HG02798 (cell line): ENCODE results near the gene REG1B.
"Not testable (repeated sequence)": the region's sequence is repeated elsewhere in the genome, so short reads cannot be mapped to it uniquely, and the experiment has no call there.

Experiments
- ATAC-seq: cut with Tn5 transposase; IDR thresholded peaks from one replicate; pipeline ENCODE4 v1.9.1; 2021; ENCODE audit warnings: mild to moderate bottlenecking; ENCODE audit not compliant: unreplicated experiment, poor library complexity

REG1B gene

DNA sequence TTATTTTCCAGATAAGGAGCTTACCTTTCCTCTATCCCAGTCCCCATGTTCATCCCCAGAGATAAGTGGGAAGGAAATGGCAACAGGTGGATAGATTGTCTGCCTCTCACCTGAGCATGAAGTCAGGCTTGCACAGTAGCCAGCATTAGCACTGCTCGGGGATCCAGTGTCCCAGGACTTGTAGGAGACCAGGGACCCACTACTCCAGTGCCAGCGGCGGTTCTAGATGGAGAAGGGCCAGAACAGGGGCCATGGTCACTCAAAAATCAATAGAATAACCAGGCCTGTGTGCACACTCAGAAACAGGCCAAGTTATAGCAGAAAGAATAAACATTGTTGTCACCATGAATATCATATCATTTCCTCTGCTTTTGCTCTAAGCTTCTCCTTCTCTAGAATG, 2.4 kb downstream of the REG1B start:
- no peak for ATAC-seq

DNA sequence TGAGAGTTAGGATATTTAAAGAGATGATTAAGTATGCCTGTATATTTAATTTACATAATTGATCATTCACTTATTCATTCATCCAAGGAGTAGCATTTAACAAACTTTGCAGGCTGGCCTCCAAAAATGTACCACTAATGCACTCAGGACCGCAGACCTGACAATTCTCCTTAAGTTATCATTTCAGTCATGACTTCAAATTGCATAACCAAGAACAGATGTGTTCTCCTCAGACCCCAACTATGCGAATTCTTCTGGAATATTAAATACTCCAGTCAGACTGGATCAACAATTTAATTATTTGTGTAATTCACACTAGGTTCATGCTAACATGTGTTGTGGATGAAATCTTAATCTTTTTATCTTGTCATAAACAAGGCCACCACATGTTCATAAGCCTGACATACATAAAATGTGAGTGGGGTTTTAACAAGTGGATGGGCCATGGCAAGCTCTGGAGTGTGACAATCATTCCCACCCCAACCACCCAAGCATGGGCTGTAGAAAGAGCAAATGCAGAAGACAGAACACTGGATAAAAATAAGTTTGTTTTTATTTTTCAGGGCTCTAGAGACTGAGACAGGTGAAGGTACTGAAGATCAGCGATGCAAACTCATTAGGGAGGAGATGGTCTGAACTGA, 3.2 kb downstream of the REG1B start:
- no peak for ATAC-seq

DNA sequence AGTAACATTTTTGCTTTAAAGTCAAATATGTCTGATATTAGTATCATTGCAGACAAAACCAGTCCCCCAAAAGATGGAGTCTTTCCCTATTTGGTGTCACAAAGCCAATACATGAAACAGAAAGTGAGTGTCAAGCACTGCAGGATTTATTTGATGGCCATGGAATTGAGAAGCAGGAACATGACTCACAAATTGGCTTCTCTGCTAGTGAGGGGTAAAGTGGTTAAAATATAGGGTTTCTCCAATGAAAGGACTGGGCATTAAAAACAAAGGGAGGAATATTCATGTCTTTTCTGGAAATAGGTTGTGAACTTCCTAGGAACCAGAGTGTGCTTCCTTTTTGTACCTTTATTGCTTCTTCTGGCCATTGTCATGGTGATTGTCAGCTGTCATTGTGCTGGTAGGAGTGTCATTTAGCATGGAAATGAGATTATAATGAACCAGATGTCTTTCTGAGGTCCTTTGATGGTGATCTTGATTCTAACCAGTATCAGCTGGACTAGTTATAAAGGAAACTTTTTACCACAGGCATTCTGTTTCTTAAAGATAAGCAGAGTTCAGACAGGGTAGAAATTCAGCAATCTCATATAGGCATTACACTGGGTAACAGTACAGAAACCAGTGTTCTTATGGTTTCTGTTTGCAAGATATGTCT, 4.1 kb downstream of the REG1B start:
- ATAC-seq: no peak

DNA sequence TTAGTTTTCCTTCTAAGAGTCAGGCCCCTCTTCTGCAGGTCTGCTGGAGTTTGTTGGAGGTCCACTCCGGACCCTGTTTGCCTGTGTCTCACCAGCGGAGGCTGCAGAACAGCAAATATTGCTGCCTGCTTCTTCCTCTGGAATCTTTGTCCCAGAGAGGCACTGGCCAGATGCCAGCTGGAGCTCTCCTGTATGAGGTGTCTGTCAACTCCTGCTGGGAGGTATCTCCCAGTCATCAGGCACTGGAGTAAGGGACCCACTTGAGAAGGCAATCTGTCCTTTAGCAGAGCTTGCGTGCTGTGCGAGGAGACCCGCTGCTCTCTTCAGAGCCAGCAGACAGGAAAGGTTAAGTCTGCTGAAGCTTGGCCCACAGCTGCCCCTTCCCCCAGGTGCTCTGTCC, 4.8 kb downstream of the REG1B start:
- no peak for ATAC-seq

DNA sequence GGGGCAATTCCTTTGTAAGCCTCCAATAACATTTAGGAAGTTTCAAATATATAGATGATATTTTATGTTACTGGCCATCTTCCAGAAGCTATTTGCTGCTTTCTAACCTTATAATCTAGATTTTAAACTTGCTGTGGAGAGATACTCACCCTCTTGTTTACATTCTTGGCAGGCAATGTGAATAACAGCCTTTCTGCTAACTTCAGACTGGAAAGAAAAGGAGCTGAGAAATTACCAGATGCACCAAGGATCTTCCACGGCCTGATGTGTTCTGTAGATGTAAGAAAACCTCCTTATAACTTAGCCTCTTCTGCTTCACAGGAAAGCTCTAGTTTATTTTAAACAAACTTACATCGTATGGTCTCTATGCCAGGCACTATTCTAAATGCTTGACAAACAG, 16.7 kb downstream of the REG1B start:
- ATAC-seq: no peak

DNA sequence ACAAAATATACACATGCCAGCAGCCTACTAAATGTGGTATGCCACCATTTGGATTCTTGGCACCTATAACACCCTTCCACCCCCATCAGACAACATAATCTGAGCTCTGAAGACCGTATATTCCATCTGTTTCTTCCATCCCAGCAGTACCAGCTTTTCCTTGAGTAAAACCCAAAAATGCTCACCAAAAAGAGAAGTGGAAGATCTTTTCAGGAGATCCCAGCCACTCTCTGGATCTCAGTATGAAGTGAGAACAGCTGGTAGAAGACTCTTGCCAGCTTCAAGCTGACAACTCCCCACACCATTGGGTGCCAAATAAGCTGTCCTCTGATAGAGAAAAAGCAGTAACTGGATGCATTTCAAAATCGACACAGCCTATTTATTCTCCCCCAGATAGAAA, 22.6 kb downstream of the REG1B start:
- no peak for ATAC-seq

DNA sequence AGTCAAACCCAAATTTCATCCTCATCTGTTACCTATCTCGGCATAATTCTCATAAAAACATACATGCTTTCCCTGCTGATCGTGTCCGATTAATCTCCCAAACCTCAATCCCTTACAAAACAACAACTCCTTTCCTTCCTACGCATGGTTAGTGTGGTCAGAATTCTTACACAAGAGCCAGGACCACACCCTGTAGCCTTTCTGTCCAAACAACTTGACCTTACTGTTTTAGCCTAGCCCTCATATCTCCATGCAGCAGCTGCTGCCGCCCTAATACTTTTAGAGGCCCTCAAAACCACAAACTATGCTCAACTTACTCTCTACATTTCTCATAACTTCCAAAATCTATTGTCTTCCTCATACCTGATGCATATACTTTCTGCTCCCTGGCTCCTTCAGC, 33.0 kb downstream of the REG1B start:
- not testable (repeated sequence) for ATAC-seq

DNA sequence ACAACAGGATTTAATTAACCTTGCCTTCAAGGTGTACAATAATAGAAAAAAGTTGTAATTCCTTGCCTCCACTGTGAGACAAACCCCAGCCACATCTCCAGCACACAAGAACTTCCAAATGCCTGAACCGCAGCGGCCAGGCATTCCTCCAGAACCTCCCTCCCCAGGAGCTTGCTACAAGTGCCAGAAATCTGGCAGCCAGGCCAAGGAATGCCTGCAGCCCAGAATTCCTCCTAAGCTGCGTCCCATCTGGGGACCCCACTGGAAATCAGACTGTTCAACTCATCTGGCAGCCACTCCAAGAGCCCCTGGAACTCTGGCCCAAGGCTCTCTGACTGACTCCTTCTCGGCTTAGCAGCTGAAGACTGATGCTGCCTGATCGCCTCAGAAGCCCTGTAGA, 34.3 kb downstream of the REG1B start:
- not testable (repeated sequence) for ATAC-seq

DNA sequence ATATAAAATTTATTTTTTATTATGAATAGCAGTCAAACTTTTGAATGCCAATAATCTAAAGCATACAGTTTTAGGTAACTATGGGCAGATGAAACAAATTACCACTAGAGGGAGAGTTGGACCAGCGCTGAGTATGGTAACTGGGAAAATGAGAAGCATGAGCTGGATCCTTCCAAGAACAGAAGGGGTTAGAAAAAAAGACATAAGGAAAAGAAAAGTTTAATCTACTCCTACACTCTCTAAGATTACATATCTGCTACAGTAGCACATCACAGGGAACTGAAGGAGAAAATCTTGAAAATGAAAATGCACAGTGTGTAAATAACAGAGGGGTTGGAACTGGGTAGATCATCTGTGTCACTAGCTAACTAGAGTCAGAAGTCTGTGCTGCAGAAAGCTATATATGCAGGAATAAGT, 46.8 kb downstream of the REG1B start:
- ATAC-seq: no peak

DNA sequence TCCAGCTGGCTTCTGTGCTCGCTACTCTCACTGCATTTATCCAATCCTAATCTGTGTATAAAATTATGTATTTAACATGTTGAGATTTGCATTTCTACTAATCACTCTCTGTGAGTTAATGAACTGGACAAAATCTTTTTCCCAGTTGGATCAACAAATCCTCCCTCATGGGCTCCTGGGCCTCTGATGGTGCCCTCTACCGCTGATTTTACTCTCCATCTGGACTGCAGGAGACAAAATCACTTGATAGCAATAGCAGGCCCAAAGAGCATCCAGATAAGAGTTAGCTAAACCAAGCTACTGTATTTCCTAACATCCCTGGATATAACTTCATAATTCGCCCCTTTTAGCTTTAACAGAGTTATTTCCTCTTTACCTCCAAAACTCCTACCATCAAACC, 47.8 kb downstream of the REG1B start:
- no peak for ATAC-seq
